Measurements from ENCODE around the gene NPHP4. TPM values are rescaled to one million over a fixed set of nuclear protein-coding genes. Genes with fewer than 3 reads are reported as not detected.

NPHP4 gene
- polyA plus RNA-seq, 1 of the 3 experiments (the other 2 are of a cell fraction): 7.0 TPM

GRCh38 chr1:5876094-5876650 is 116.1 kb downstream of the NPHP4 start:
- Histone ChIP-seq H2AFZ (ENCODE audit: low read depth) (no peak overlapping the region), H3K4me2 (no peak overlapping the region), H3K9me2 (no peaks in the 10 kb centered on the region), H4K20me1 (ENCODE audit: insufficient read depth) (no peaks in the 10 kb centered on the region), H3K9ac (no peak overlapping the region), H3K4me1 (ENCODE audit: control insufficient read depth in 1 of 2, insufficient read depth in 2 of 2, low read depth in 1 of 2, low read length in 1 of 2) (no peaks in the 10 kb centered on the region; a peak in 1 of 4 replicates), H3K27me3 (ENCODE audit: insufficient read depth) (no peaks in the 10 kb centered on the region), H3K27ac (ENCODE audit: low read depth in 2 of 2, low read length in 1 of 2) (no peak overlapping the region), H3K79me2 (ENCODE audit: insufficient read depth) (no peaks in the 10 kb centered on the region), H3F3A (replicated peaks; ENCODE audit: insufficient read depth) (no peaks in the 10 kb centered on the region), H3K36me3 (replicated peaks in 1 of 2; ENCODE audit: control insufficient read depth in 1 of 2, insufficient read depth in 2 of 2, low read length in 1 of 2) (peaks cover 0 to 14% of the 10 kb centered on the region in 2 experiments), H3K9me3 (no peaks in the 10 kb centered on the region), H3K4me3 (ENCODE audit: low read depth in 2 of 2, low read length in 1 of 2) (no peak overlapping the region)
- WGBS (ENCODE audit: low lambda C conversion rate): 90% methylated on average over 4 of the region's 7 CpGs
- ChIA-PET POLR2A (no interaction called here), CTCF (no interaction called here)
- TF ChIP-seq RFX5 (IDR thresholded peaks at IDR 0.05; ENCODE audit: low read length): no peak
- no peak for TF ChIP-seq CHD2 (IDR thresholded peaks at IDR 0.05; ENCODE audit: low read length, partially characterized antibody)
- no peak for TF ChIP-seq ELF1 (IDR thresholded peaks at IDR 0.05)
- TF ChIP-seq, protein P1, sequence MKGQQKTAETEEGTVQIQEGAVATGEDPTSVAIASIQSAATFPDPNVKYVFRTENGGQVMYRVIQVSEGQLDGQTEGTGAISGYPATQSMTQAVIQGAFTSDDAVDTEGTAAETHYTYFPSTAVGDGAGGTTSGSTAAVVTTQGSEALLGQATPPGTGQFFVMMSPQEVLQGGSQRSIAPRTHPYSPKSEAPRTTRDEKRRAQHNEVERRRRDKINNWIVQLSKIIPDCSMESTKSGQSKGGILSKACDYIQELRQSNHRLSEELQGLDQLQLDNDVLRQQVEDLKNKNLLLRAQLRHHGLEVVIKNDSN (IDR thresholded peaks at IDR 0.05; ENCODE audit: borderline replicate concordance, low read depth): no peak
- TF ChIP-seq SMC3 (IDR thresholded peaks at IDR 0.05; ENCODE audit: low read depth, low read length): no peak
- no peak for TF ChIP-seq NRF1 (IDR thresholded peaks at IDR 0.05; ENCODE audit: low read depth, low read length)
- no peak for TF ChIP-seq RCOR1 (IDR thresholded peaks at IDR 0.05; ENCODE audit: low read length)
- no peak for TF ChIP-seq RAD21 (IDR thresholded peaks at IDR 0.05; ENCODE audit: low read length)
- no peak for TF ChIP-seq JUND (IDR thresholded peaks at IDR 0.05)
- no peak for DNase-seq

- DNase-seq: no peak
- H3K9me3 ChIP-seq: no peaks in the 10 kb centered on the region
- 96% methylated on average over 5 of the region's 15 CpGs for WGBS (ENCODE audit: low lambda C conversion rate)
- no peaks in the 10 kb centered on the region for H3F3A ChIP-seq (replicated peaks; ENCODE audit: insufficient read depth)
- H3K4me1 ChIP-seq (ENCODE audit: control insufficient read depth in 1 of 2, insufficient read depth in 2 of 2, low read depth in 1 of 2, low read length in 1 of 2): no peaks in the 10 kb centered on the region; a peak in 1 of 4 replicates
- no peak overlapping the region for H3K4me2 ChIP-seq
- H3K4me3 ChIP-seq (ENCODE audit: low read depth in 2 of 2, low read length in 1 of 2): no peak overlapping the region
- ChIA-PET POLR2A (no interaction called here), CTCF (no interaction called here)
- H3K9ac ChIP-seq: no peak overlapping the region
- TF ChIP-seq MXI1 (IDR thresholded peaks at IDR 0.05; ENCODE audit: low read depth, low read length): no peak
- no peak for TF ChIP-seq GATA2 (CRISPR knock-in tag; IDR thresholded peaks at IDR 0.05)
- TF ChIP-seq TAF1 (IDR thresholded peaks at IDR 0.05; ENCODE audit: borderline replicate concordance, low read depth, low read length): no peak
- TF ChIP-seq, protein P2, sequence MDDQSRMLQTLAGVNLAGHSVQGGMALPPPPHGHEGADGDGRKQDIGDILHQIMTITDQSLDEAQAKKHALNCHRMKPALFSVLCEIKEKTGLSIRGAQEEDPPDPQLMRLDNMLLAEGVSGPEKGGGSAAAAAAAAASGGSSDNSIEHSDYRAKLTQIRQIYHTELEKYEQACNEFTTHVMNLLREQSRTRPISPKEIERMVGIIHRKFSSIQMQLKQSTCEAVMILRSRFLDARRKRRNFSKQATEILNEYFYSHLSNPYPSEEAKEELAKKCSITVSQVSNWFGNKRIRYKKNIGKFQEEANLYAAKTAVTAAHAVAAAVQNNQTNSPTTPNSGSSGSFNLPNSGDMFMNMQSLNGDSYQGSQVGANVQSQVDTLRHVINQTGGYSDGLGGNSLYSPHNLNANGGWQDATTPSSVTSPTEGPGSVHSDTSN (IDR thresholded peaks at IDR 0.05): no peak
- TF ChIP-seq EZH2phosphoT487 (IDR thresholded peaks at IDR 0.05; ENCODE audit: borderline replicate concordance, low read depth): no peak
- no peak for TF ChIP-seq NFIC (IDR thresholded peaks at IDR 0.05; ENCODE audit: borderline replicate concordance)
- no peak for TF ChIP-seq ZBTB33 (IDR thresholded peaks at IDR 0.05; ENCODE audit: borderline replicate concordance, low read depth)
- TF ChIP-seq FOXJ3 (CRISPR knock-in tag; IDR thresholded peaks at IDR 0.05): no peak
- no peak overlapping the region for H3K27ac ChIP-seq (ENCODE audit: low read depth in 2 of 2, low read length in 1 of 2)
- no peaks in the 10 kb centered on the region for H3K79me2 ChIP-seq (ENCODE audit: insufficient read depth)
- peaks cover 0 to 14% of the 10 kb centered on the region in 2 experiments for H3K36me3 ChIP-seq (replicated peaks in 1 of 2; ENCODE audit: control insufficient read depth in 1 of 2, insufficient read depth in 2 of 2, low read length in 1 of 2)
- no peaks in the 10 kb centered on the region for H4K20me1 ChIP-seq (ENCODE audit: insufficient read depth)
- no peaks in the 10 kb centered on the region for H3K27me3 ChIP-seq (ENCODE audit: insufficient read depth)
- H3K9me2 ChIP-seq: no peaks in the 10 kb centered on the region
- H2AFZ ChIP-seq (ENCODE audit: low read depth): no peak overlapping the region
Observed at GRCh38 chr1:5875345-5875910, 116.8 kb downstream of the NPHP4 start.
